NCI-H1694 treated with DMSO at 0.1 percent for 48 hours (cell line): ENCODE results near the gene EXOSC10.
"Not testable (repeated sequence)": the region's sequence is repeated elsewhere in the genome, so short reads cannot be mapped to it uniquely, and the experiment has no call there.

ENCODE experiments used
- DNase-seq: peaks from one replicate; lab custom pipeline; 2025; lab: John Stamatoyannopoulos, UW

The EXOSC10 gene

DNA sequence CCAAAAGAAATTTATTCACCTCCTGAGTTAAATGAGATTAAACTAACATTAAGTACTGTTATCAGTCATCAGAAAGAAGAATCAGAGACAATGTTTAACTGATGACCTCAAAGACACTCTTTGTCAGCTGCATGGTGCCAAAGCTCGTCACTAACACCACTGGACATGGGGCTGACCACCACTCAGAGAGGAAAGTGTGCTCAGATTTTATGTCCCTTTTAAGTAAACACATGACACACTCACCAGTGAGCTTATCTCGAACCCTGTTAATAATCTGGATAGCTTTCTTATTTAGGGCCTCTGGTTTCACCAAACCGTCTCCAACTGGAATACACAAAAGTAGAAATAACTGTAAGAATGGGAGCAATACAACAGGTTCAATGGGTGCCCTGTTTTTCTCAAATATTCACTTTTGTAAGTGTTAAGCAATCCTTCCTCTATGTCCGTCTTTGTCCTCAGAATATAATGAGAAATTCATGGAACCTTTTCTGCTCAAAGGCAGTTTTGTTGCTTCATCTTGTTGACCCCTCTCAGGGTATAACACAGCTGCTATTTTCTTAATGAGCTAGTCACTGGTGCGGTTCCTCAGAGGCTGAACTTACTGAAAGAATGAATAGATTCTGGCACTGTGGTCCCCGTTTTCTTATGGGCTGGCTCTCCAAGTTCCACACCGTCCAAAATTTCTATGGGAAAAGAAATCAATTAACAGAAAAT is 9.5 kb upstream of the EXOSC10 start:
- no peak for DNase-seq

DNA sequence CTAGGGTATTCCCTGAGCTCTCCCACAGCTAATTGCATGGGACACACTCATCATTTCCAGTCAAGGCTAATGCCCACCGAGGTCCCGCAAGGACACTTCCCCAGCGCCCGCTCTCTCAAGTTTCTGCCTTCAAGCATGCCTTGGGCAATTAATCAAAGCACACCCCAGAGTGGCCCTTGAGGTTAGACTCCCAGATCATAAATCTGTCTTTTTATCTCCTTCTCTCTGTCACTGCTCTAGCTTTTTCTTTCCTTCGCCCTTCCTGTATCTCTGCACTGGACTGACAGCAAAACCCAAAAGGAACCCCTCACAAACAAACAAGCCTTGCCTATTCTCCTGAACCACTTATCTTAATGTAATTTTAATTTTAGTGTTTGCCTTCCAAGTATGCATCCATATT is 7.9 kb upstream of the EXOSC10 start:
- no peak for DNase-seq

DNA sequence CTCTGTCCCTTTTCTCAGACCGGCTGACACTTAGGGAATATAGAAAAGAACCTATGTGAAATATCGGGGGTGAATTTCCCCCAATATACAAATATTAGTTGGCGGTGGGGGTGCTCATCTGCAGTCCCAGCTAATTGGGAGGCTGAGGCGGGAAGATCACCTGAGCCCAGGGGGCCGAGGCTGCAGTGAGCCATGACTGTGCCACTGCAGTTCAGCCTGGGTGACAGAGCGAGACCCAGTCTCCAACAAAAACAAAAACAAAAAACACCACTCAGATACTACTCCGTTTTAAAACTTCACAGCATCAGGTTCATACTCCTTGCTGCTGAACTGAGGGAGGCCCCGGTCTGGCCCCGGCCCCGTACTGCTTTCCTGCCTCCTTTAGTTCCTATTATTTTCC is 5.9 kb upstream of the EXOSC10 start:
- no peak for DNase-seq

DNA sequence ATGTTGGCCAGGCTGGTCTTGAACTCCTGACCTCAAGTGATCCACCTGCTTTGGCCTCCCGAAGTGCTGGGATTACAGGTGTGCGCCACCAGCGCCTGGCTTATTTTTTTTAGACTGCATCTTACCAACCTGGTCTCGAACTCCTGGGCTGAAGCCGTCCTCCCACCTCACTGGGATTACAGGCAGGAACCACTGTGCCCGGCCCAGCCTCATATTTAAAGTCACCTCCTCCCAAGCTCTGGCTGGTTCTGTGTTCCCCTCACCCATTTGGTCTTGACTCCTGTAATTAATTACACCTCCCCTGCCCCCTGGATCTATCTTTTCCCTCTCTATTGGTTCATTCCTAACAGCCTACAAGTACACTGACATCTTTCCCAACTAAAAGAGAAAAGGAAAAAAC is 1.7 kb upstream of the EXOSC10 start:
- no peak for DNase-seq

DNA sequence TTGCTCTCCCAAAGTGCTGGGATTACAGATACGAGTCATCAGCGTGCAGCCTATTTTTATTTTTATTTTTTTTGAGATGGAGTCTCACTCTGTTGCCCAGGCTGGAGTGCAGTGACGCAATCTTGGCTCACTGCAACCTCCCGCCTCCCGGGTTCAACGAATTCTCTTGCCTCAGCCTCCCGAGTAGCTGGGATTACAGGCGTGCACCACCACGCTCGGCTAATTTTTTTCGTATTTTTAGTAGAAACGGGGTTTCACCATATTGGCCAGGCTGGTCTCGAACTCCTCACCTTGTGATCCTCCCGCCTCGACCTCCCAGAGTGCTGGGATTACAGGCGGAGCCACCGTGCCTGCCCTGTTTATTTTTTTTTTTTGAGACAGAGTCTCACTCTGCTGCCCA is 1.1 kb upstream of the EXOSC10 start:
- not testable (repeated sequence) for DNase-seq

DNA sequence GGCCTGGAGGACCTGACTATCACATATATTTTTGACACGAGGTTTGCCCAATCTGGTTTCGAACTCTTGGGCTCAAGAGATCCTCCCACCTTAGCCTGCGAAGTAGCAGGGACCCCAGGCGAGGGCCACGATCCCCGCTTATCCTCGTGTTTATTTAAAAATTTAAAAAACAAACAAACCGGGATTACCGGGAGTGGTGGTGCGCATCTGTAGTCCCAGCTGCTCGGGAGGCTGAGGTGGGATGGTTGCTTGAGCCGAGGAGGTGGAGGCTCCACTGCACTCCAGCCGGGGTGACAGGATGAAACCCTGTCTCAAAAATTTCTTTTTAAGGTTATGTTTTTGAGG is 452 bp upstream of the EXOSC10 start:
- no peak for DNase-seq

DNA sequence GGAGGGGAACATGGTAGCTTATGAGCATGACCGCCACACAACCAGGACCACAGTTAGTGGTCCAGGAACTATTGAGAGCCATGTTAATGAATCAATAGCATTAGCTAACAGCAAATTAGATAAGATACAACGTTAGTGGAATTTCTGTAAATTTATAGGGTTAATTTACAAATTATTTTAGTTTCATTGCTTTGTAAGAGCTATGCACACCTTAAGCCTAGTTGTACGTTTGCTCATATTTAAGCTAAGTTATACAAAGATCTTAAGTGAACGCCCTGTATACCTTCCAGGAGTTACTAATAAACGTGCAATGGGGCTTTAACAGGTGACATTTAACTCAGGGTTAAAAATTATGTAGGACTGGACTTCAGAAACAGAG is 749 bp downstream of the EXOSC10 start:
- DNase-seq: no peak

DNA sequence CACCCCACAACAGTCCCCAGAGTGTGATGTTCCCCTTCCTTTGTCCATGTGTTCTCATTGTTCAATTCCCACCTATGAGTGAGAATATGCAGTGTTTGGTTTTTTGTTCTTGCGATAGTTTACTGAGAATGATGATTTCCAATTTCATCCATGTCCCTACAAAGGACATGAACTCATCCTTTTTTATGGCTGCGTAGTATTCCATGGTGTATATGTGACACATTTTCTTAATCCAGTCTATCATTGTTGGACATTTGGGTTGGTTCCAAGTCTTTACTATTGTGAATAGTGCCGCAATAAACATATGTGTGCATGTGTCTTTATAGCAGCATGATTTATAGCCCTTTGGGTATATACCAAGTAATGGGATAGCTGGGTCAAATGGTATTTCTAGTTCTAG is 15.9 kb downstream of the EXOSC10 start:
- not testable (repeated sequence) for DNase-seq

DNA sequence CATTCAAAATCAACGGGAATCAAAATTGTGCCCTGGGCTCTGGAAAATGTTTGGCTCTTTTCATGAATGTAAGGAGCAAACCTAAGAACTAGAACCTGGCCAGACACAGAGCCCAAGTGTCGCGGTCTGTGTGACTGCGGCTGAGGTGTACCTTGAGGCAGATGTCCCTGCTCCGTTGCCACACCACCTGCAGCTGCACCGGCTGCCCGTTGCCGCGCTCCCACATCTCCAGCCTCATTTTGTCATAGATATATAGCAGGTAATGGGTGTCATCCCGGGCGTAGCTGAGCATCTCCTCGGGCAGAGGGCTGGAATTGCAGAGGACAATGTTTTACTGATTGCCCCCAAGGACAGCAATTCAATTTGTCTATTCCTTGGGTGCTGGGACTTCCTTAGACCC is 18.7 kb downstream of the EXOSC10 start:
- no peak for DNase-seq

DNA sequence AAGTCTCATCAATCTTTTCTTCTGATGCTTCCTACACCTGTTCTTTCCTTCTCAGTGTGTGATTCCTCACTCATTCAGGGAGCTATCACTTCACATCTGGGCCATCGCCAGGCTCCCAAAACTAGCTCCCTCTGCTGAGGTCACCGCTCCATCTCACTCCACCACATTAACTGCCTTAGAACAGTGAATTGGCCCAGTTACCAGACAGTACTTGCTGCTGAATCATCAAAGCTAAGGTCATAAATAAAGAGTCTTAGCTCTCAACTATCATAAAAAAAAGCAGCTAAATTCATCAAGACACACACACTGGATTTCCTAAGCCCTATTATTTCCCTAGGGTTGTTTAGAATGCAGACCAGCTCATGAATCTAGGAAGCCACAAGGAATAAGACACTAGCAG is 21.0 kb downstream of the EXOSC10 start:
- no peak for DNase-seq

DNA sequence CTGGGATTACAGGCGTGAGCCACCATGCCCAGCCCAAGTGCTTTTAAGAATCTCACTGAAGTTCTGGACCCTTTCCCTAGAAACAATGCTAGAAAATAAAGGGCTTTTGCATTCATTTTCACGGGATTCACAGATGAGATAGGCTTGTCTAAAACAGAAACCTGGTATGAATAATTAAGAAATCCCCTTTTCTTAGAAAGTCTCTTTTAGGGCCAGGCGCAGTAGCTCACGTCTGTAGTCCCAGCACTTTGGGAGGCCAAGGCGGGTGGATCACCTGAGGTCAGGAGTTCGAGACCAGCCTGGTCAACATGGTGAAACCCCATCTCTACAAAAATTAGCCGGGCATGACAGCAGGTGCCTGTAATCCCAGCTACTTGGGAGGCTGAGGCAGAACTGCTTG is 26.3 kb downstream of the EXOSC10 start:
- DNase-seq: not testable (repeated sequence)

DNA sequence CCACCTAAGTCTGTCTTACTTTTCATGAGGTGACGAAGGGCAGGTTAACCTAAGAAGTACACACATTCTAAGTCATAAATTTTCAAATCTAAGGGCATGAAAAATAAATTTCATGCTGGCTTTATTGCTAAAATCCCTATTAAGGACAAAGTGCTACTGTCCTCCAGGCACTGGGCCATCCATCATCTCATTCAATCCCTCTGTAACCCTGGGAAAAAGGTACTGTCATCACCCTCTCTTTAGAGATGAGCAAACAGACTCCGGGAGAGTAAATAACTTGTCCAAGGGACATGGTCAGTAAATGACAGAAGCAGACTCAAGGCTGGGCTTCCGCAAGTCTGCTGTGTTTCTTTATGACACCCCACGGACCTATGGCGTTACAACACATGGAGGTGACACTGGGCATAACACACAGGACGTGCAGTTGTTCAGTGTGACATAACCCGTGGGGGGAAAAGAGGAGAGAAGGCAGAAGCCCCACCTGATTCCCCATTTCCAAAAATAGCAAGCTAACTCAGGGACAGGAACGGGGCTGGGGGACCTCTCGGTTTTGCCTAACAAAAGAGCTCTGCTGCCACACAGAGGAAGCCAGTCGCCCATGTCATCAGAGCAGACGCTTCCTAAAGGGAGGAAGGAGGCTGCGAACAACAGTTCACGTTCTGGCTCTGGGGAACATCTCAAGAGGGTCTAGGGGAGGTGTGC is 27.3 kb downstream of the EXOSC10 start:
- DNase-seq: peak; percentile 42

DNA sequence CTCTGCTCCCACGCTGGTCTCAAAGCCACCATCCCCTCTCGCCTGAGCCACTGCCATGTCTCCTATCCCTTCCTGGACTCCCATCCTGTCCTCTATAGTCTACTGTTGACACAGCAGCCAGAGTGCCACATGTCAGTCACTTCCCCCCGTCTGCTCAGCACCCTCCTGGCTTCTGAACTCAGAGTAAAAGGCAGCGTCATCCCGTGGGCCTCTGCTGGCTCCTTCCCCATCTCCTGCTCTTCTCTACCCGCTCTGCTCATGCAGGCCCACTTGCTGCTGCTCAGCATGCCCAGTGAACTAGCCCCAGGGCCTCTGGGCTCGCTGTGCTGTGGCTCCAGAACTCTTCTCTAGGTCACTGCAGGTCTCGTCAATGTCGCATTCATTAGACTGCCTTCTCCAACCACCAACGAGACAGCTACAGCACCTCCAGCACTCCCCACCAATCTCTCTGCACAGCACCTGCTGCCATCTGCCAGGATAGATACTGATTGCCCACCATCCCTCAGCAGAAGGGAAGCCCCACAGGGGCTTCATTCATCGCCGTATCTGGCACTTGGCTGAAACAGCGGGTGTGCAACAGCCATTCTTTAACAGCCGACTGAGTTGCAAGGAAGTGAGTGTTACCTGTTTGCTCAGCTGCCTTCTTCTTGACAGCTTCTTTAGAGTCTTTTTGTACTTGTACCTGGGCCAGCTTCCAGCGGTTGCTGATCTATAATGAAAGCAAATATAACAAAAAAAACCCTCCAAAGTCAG is 28.0 kb downstream of the EXOSC10 start:
- peak; percentile 60 for DNase-seq

DNA sequence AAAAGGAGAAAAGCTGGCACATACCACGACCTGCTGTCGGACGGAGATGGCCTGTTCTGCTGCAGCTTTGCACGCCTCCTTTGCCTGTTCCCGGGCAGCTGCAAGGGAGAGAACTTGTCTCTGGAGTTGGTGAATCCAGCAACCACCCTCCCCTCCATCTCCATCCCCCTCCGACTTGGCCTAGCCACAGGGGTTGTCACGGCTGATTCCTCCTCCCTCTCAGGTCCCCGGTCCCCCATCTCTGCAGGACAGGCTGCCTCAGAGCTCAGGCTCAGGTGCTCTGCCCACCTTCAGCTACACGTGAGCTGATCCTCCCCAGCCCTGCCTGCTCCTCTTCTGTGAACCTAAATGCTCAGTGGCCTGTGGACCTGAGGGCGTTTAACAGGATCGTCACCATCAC is 28.8 kb downstream of the EXOSC10 start:
- DNase-seq: no peak

DNA sequence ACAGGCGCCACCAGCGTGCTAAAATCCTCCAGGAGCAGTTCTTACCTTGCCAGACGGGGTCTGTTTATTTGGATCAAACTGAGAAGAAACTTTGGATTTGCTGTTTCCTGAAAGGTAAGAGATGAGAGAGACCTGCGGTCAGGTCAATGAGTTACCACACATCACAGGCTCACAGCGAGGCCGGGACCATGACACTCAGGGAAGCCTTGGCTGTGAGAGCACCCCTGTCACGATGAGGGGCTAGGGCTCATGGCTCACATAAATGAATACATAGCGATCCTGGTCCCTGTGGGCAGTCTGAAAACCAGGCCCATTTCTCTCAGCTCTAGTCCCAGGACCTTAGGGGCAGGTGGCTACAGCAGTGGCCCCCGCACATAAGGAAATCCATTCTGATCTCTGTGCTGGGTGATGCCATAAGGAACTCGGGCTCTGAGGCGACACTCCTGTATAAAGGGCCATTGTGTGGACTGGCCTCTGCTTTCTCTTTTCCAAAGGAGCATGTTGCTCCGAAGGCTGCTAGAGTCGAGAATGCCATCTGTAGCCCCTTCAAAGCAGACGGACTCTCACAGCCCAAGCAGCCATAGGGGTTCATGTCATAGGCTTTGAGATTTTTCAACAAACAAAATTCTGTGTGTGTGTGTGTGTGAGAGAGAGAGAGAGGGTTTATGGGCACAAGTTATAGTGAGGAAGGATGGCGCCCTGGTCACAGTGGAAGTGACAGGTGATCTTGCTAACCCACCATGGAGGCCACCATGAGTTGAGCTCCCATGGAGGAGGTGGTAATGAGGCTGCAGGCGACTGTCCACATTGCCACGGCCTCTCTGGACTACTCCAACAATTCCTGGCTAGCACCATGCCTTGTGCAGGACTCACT is 30.8 kb downstream of the EXOSC10 start:
- DNase-seq: no peak

DNA sequence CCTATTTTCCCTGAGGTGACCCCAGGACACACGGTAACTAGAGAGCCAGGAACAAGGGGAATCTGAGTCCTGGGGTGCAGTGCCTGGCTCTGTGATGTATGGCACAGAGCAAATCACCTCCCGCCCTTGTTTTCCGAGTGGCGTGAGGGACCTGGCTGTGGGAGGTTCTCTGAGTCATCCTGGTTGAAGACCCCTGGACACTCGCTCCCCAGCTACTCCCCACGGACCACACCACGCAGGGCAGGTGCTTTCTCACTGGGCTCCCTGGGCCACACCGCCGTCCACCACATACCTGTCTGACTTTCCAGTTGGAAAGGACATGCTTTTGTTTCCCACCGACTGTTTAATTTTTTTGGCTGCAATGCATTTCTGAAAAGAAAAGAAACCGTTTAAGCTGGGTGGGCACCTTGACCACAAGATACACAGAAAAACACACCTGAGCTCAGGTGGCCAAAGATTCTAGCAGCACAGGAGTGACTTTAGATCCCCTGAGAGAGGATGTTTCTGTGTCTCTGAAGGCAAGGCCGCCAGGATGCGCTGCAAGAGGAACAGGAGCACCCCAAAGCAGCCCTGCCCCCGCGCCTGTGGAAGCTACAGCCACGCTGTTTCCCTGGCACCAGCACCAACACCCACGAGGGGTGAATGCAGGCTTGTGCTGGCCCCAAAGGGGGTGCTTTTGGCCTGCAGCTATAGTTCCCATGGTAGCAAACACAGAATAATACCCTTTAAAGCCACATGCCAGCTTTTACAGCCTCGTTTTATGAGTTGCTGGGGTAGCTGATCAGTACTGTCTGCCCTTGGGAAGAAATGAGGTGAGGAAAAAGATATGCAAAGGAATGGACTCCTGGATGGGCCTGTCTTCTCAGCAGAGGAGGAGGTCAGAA is 31.7 kb downstream of the EXOSC10 start:
- DNase-seq: no peak

DNA sequence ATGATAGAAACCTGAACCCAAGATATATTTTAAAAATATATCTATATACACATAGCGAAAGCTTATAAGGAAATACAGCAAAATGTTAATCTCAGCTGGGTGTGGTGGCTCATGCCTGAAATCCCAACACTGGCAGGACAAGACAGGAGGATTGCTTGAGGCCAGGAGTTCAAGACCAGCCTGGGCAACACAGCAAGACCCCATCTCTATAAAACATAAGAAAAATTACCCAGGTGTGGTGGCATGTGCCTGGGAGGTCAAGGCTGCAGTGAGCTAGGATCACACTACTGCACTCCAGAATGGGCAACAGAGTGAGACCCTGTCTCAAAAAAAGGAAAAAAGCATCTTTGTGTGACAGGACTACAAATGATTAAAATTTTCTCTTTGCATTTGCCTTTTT is 33.9 kb downstream of the EXOSC10 start:
- no peak for DNase-seq

DNA sequence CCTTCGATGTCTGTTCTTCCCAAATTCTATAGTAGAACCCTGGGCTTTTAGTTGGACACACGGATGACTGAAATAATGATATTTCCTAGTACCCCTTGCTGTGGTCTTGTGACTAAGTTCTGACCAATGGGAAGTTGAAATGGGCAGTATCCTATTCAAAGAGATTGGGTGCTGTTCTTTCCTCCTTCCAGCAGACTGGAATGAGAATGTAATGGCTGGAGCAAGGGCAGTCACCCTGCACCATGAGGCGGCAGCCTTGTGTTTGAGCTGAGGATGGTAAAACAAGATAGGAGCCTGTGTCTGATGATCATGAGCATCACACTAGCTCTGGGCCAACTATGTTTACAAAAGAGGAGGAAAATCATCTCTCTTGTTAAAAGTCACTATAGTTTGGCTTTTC is 34.7 kb downstream of the EXOSC10 start:
- no peak for DNase-seq

DNA sequence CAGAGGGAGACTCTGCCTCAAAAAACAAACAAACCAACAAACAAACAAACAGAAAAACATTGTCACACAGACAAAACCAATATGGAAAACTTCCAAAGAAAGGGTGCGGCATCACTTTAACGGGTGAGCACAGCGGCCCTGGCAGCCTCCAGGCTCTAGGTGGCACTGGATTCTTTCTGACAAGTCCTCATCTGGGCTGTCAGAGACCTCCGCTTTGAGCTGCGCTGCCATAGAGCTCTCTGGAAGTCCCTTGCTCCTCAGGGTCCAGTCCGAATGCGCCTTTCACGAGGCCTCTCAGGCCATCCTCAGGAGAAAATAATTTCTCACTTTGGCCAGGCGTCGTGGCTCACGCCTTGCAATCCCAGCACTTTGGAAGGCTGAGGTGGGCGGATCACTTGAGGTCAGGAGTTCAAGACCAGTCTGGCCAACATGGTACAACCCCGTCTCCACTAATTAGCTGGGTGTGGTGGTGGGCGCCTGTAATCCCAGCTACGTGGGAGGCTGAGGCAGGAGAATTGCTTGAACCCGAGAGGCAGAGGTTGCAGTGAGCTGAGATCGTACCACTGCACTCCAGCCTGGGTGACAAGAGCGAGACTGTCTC is 35.6 kb downstream of the EXOSC10 start:
- DNase-seq: not testable (repeated sequence)

DNA sequence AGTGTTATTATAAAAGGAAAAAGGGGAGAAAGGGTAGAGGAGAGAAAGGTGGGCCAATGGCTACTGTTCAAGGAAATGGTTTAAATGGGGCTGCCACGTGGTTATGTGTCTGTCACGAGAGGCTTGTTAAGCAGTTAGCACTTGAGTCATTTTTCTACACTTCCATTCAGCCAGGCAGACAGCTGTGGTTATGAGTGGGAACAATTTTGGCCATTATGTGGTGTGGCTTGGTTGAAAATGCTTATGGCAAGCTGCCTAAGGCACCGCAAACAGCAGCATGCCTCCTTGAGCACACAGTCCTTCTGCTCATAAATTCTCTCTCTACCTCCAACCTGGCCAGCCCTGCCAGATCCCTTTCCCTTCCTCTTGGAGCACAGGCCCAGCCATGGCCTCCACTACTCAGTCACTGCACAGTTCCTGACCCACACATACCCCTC is 36.7 kb downstream of the EXOSC10 start:
- DNase-seq: no peak
